Measurements from ENCODE around the gene CLEC12A.

DNA sequence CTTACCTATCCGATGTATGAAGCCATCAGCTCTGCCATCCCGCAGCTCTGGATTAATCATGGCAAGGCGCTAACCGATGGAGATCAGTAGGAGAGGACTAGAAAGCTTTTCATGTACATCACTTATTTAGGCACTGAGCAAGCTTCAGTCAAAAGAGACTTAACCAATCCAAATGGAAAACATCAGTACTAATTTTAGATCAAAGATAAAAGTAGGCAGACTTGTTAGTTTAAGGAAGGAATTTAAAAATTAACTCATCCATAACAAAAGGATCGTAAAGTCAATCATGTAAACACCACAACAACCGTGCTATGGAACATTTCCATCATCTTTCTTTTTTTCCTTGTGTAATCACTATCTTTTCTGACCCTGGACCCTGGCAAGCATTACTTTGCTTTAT lies 38.9 kb upstream of the CLEC12A start, which contains the start of gene CLEC2A:
- TF ChIP-seq, protein P1, sequence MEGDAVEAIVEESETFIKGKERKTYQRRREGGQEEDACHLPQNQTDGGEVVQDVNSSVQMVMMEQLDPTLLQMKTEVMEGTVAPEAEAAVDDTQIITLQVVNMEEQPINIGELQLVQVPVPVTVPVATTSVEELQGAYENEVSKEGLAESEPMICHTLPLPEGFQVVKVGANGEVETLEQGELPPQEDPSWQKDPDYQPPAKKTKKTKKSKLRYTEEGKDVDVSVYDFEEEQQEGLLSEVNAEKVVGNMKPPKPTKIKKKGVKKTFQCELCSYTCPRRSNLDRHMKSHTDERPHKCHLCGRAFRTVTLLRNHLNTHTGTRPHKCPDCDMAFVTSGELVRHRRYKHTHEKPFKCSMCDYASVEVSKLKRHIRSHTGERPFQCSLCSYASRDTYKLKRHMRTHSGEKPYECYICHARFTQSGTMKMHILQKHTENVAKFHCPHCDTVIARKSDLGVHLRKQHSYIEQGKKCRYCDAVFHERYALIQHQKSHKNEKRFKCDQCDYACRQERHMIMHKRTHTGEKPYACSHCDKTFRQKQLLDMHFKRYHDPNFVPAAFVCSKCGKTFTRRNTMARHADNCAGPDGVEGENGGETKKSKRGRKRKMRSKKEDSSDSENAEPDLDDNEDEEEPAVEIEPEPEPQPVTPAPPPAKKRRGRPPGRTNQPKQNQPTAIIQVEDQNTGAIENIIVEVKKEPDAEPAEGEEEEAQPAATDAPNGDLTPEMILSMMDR (IDR thresholded peaks at IDR 0.05): no peak
- TF ChIP-seq EP300 (IDR thresholded peaks at IDR 0.05): no peak
- no peak for TF ChIP-seq POLR2A (IDR thresholded peaks at IDR 0.05)
- no peak for TF ChIP-seq POLR2AphosphoS5 (IDR thresholded peaks at IDR 0.05)
